ENCODE data around the gene CCDC83.
"Not testable (repeated sequence)": the region's sequence is repeated elsewhere in the genome, so short reads cannot be mapped to it uniquely, and the experiment has no call there.

CCDC83 gene

DNA sequence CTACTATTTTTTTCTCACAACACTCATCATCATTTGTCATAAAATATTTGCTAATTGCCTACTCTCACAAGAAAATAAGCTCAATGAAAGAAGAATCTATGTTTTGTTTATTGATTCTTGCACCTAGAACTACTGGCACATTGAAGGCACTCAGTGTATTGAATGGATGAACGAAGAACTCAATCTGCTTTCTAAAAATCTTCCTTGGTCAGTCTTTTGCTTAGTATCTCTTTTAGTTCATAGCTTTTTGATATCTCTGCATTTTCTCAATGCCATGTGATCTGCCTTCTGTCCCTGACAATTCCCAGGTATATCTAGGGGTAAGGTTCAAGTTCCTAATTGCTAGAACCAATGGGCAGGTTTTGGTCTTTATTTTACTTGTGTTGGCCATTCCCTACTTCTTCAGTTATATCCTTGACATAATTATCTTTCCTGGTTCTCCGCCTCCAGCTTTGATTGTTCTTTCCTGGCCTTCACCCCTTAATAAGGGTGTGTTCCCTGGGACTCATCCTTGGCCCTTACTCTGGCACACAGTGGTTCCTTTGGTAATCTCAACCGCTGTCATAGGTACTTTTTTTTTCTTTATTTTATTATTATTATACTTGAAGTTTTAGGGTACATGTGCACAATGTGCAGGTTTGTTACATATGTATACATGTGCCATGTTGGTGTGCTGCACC lies 96.4 kb downstream of the CCDC83 start:
- TF ChIP-seq, protein P1, sequence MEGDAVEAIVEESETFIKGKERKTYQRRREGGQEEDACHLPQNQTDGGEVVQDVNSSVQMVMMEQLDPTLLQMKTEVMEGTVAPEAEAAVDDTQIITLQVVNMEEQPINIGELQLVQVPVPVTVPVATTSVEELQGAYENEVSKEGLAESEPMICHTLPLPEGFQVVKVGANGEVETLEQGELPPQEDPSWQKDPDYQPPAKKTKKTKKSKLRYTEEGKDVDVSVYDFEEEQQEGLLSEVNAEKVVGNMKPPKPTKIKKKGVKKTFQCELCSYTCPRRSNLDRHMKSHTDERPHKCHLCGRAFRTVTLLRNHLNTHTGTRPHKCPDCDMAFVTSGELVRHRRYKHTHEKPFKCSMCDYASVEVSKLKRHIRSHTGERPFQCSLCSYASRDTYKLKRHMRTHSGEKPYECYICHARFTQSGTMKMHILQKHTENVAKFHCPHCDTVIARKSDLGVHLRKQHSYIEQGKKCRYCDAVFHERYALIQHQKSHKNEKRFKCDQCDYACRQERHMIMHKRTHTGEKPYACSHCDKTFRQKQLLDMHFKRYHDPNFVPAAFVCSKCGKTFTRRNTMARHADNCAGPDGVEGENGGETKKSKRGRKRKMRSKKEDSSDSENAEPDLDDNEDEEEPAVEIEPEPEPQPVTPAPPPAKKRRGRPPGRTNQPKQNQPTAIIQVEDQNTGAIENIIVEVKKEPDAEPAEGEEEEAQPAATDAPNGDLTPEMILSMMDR (conservative IDR thresholded peaks at IDR 0.05; ENCODE audit: low read depth, low read length): no peak
- DNase-seq (ENCODE audit: low read depth): no peak

DNA sequence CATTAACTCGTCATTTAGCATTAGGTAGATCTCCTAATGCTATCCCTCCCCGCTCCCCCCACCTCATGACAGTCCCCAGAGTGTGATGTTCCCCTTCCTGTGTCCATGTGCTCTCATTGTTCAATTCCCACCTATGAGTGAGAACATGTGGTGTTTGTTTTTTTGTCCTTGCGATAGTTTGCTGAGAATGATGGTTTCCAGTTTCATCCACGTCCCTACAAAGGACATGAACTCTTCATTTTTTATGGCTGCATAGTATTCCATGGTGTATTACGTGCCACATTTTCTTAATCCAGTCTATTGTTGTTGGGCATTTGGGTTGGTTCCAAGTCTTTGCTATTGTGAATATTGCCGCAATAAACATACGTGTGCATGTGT lies 96.9 kb downstream of the CCDC83 start:
- not testable (repeated sequence) for H3K4me3 ChIP-seq (ENCODE audit: low read depth, low read length); DNase-seq (ENCODE audit: low read depth)

More for the DNA sequence above, 96.4 kb downstream of the CCDC83 start:
- no peak overlapping the region for H3K4me3 ChIP-seq (ENCODE audit: low read depth, low read length)

DNA sequence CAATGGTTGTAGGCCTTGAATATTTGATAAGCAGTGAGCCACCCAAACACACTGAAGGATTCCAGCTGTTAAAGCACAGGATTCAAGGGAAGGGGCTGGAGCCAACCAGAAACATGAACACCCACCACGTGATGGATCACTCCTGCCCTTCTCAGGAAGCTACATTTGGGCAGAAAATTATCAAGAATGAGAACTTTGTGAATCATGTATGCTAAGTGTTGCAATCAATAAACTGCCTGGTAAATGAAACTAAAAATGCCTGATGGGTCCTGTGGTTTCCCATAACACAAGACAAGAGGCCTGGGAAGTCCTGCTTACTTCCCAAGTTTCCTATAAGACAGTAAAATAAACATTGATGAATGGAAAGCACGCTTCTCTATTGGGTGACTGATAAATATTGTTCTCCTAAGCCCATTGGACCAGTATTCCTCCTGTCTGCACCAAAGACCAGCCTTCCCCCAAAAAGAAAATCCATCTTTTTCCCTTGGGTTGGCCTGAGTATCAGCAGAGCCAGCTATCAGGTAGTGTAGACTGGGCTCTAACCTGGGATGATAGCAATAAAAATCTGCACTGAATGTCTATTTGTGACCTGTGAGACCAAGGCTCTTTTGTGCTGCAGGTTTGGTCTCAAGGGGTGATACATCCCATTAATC lies 98.4 kb downstream of the CCDC83 start:
- TF ChIP-seq, protein P1 (conservative IDR thresholded peaks at IDR 0.05; ENCODE audit: low read depth, low read length): no peak
- H3K4me3 ChIP-seq (ENCODE audit: low read depth, low read length): no peak overlapping the region
- peak; percentile 78 for DNase-seq (ENCODE audit: low read depth)

DNA sequence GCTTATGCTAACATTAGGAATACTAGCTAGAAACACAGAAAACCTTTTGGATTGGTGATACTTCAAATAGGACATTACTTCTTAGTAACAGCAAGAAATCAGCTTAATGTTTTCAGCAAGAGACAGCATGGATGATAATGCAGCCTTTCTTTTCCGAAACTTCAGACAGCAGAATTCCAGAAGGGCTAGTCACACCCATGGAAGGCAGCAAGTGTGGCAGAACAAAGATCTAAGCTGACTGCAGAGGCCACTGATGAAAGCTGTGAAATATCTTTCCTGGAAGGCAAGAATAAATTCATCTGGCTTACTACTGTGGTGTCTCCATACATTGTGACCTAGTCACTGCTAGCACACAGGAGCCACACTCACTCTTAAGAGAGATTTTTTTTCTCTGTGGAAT lies 100.3 kb downstream of the CCDC83 start:
- TF ChIP-seq, protein P1 (conservative IDR thresholded peaks at IDR 0.05; ENCODE audit: low read depth, low read length): no peak

DNA sequence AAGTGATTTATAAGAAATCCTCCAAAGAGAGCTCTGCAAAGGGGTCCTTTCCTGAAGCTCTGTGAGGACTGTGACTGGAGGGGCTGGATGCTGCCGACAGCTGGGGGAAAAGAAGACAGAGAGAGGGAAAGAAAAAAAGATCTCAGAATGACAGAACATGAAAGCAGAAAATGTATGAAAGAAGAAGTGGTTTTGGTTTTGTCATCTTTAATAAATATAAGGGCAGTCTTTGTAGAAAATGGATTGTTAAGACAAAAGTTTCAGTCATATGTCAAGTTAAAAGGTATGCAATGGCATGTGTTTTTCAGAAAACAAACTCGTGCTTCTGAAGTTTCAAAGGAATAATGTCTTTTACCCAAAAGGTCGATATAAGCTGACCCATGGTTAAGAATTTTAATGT lies 105.5 kb downstream of the CCDC83 start:
- no peak overlapping the region for H3K4me3 ChIP-seq (ENCODE audit: low read depth, low read length)
- TF ChIP-seq, protein P1 (conservative IDR thresholded peaks at IDR 0.05; ENCODE audit: low read depth, low read length): no peak
- no peak for DNase-seq (ENCODE audit: low read depth)

More for the DNA sequence above, 100.3 kb downstream of the CCDC83 start:
- no peak overlapping the region for H3K4me3 ChIP-seq (ENCODE audit: low read depth, low read length)
- peak; percentile 78 for DNase-seq (ENCODE audit: low read depth)

DNA sequence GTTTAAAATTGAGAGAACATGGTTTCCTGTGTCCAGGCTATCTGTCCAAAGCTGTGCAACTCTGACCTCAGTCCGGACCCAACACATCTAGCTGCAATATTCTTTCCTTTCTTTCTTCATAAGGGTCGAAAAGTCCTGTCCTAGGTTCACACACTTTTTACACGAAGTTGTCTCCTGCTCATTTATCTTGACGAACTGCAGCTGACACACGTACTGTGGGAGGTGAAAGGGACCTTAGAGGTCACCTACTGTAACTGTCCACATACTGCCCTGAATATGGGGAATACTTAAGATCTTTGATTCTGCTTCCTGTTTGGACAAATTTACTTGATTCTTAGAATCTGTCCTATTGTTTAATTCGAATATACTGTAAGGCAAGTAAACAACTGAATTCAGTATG lies 105.9 kb downstream of the CCDC83 start:
- no peak for DNase-seq (ENCODE audit: low read depth)
- H3K4me3 ChIP-seq (ENCODE audit: low read depth, low read length): no peak overlapping the region
- TF ChIP-seq, protein P1 (conservative IDR thresholded peaks at IDR 0.05; ENCODE audit: low read depth, low read length): no peak

DNA sequence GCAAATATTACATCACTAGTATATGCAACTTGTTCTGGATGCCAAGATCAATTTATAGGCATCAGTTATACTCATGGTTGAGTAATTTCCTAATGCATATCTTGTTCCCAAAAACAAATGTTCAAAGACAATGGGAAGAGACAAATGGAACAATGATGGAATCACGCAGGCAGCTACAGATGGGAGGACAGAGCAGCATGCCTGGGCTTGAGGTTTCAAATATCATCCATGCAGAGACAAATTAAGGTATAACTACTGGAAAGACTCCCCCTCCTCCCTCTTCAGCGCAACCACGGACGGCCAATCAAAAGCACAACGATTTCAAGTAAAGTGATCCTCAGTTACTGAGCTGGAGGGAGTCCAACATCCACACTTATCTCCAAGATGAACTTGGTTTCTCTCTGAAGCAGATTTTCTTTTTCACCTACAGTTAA lies 106.8 kb downstream of the CCDC83 start:
- TF ChIP-seq, protein P1 (conservative IDR thresholded peaks at IDR 0.05; ENCODE audit: low read depth, low read length): no peak
- peak; percentile 82 for DNase-seq (ENCODE audit: low read depth)
- no peak overlapping the region for H3K4me3 ChIP-seq (ENCODE audit: low read depth, low read length)
